ENCODE measurements around the gene CDC73.
"Not testable (repeated sequence)": the region's sequence is repeated elsewhere in the genome, so short reads cannot be mapped to it uniquely, and the experiment has no call there.

The CDC73 gene

GRCh38 chr1:193231146-193231545, 109.3 kb downstream of the CDC73 start:
- DNase-seq (ENCODE audit: low read depth), result not testable (repeated sequence)

GRCh38 chr1:193234530-193234929, 112.7 kb downstream of the CDC73 start:
- DNase-seq (ENCODE audit: low read depth), result no peak

DNA sequence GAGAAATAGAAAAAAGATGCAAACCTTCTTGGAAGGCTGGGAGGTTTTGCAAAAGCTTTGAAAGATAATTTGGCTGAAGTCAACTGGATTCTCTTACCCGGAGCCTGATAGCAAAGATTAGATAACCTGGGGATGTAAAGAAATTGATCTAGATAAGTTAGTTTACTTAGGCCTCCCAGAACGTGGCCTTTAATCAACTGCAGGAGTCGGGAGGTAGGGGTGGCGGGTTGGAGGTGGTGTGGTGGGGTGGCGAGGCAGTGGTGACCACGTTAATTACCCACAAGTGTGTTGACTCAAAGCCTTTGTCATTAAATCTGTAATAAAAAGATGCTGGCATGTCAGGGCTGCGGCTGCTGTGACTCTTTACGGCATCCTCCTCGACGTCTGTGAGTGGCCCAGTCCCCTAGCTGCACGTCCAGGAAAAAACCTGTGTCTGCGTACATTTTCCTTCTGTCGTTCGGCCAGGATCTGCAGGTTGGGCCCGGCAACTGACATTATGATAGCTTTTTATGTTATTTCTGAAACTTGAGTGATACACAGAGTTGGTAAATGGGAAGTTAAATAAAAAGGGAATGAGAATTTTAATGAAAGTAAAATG, 115.6 kb downstream of the CDC73 start:
- DNase-seq (ENCODE audit: low read depth), result no peak

GRCh38 chr1:193240609-193241008, 118.8 kb downstream of the CDC73 start:
- DNase-seq (ENCODE audit: low read depth), result no peak

- DNase-seq (ENCODE audit: low read depth), result no peak
Measured at GRCh38 chr1:193241132-193241827, 119.4 kb downstream of the CDC73 start.

- DNase-seq (ENCODE audit: low read depth), result no peak
Measured at GRCh38 chr1:193242000-193242399, 120.2 kb downstream of the CDC73 start.

DNA sequence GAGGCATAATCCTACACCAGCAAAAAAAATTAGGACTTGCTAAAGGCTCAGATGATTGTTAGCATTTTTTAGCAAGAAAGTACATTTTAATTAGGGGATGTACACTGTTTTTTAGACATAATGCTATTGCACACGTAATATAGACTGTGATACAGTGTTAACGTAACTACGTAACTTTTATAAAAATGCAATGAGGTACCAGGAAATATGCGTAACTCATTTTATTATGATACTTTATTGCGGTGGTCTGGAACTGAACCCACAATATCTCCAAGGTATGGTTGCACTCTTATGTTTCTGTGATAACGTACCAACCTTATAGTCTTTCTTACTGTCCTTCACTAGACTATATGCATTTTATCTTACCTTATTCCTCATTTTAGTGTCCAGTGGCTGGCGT, 127.4 kb downstream of the CDC73 start:
- no peak for DNase-seq (ENCODE audit: low read depth)

DNA sequence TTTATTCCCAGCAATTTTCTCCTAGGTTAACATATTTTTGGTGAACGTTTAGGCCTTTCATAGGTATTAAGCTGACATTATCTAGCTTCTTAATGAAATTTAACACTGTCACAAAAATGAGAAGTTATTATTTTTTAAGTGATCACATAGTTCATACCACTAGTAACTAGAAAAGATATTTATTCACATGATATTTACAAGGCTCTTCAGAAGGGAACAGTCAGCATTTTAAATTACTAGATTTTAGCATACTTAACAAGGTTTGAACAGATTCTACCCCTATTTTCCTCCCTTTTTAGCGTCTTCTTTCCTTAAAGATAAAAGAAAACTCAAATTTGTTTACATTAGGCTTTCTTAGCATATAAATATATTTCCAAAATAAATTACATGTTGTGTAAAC, 130.1 kb downstream of the CDC73 start:
- DNase-seq (ENCODE audit: low read depth), result no peak

DNA sequence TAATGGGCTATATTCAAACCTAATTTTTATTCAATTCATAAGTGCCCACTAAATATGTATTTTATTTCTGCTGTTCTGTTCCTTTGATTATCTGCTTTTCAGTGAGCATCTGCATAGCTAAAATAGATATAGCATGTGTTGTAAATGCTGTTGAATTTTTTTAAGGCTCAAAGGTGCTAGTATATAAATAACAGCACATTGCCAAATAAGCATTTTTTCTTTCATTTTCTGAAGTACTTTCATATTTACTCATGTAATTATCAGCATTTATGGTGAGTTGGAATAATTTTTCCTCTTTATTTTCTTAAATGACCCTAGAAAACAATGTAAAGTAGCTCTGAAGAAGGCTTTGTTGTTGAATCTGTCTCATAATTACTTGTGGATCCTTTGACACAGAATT, 134.2 kb downstream of the CDC73 start:
- DNase-seq (ENCODE audit: low read depth), result no peak

GRCh38 chr1:193259636-193260035, 137.8 kb downstream of the CDC73 start:
- DNase-seq (ENCODE audit: low read depth), result no peak

- DNase-seq (ENCODE audit: low read depth), result no peak
Measured at GRCh38 chr1:193260056-193260745, 138.4 kb downstream of the CDC73 start.

GRCh38 chr1:193260896-193261295, 139.1 kb downstream of the CDC73 start:
- no peak for DNase-seq (ENCODE audit: low read depth)

DNA sequence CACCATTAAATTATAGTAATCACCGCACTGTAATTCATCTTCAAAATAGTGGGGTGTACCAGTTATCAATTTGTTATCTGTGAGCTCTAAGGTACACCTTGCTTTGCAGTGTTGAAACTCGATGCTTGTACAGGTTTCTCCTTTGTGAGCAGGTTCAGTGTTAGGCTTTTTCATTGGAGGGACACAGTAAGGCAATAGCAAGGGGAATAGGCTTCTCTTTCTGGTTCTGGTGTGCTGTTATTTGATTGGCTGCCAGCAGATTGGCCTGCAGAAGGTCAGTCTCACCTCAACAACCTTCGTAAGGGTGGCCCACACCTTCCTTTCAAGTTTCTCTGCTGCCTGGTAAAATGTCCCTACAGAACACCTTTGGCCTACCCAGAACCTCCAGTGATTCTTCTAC, 140.8 kb downstream of the CDC73 start:
- DNase-seq (ENCODE audit: low read depth), result no peak

- DNase-seq (ENCODE audit: low read depth), result no peak
Measured at GRCh38 chr1:193264313-193265065, 142.7 kb downstream of the CDC73 start.

DNA sequence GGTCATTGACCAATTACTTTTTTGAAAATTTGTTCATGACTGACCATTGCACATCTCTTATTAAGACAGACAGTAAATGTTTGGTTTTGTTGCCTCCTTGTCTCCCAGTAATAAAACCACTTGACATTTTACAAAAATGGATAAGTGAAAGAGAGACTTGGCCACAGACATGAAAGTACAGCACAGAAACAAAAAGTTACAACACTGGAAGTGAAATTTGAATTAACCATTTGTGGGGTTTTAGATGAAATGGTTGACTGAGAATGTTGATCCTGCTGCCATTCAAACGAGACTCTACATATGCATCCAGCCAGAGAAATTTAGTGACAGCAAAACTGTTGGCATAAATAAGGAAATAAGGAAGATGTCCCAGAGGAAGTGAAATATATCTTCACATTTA, 143.9 kb downstream of the CDC73 start:
- DNase-seq (ENCODE audit: low read depth), result no peak

- DNase-seq (ENCODE audit: low read depth), result not testable (repeated sequence)
Measured at GRCh38 chr1:193266794-193267193, 145.0 kb downstream of the CDC73 start.

GRCh38 chr1:193270996-193271395, 149.2 kb downstream of the CDC73 start:
- no peak for DNase-seq (ENCODE audit: low read depth)

GRCh38 chr1:193275773-193276172, 153.9 kb downstream of the CDC73 start:
- no peak for DNase-seq (ENCODE audit: low read depth)

GRCh38 chr1:193278968-193279367, 157.1 kb downstream of the CDC73 start:
- DNase-seq (ENCODE audit: low read depth), result no peak

- no peak for DNase-seq (ENCODE audit: low read depth)
Measured at GRCh38 chr1:193281894-193282293, 160.1 kb downstream of the CDC73 start.

DNA sequence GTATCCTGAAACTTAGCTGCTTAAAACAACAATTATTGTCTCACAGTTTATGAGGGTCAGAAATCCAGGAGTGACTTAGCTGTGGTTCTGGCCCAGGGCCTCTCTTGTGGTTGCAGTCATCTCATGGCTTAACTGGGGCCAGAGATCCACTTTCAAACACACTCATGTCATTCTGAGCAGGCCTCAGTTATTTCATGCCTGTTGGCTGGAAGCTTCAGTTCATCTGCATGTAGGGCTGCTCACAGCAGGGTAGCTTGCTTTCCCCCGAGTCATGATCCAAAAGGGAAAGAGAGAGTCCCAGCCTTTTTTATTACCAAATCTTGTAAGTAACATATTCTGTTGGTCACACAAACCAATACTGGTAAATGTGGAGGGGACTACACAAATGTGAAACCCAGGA, 161.2 kb downstream of the CDC73 start:
- no peak for DNase-seq (ENCODE audit: low read depth)

GRCh38 chr1:193284219-193284618, 162.4 kb downstream of the CDC73 start:
- no peak for DNase-seq (ENCODE audit: low read depth)

DNA sequence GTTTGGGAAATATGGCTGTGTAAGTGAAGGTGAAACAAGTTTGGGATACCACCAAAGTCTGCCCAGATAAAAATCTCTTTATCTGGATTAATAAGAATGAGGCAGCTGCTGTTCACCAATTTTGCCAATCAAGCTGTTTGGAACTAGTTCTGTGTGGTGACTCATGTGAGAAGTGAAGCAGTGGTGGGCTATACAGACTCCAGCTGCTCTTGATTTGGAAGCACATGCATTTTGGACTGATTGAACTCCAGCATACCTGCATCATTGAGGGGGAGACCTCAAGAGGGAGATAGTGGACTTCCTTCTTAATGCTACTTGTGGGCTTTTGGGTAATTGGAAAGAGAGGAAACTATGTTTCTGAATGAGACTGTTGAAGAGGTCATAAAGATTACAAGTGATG, 163.8 kb downstream of the CDC73 start:
- no peak for DNase-seq (ENCODE audit: low read depth)

Data from T follicular helper cell (primary cell).